Astrocyte of the cerebellum (primary cell): ENCODE measurements around the gene SIK3.

Source experiments
- DNase-seq: peaks from one replicate; pipeline ENCODE4 v3.0.0-alpha.2; 2011; ENCODE audit warnings: low read depth
- H3K4me3 ChIP-seq: 2 replicates; pipeline ENCODE4 v1.5.1; 2011; ENCODE audit warnings: mild to moderate bottlenecking, low read depth, low read length, moderate library complexity
- in situ Hi-C: cut with HindIII; loops from 2 replicates; pipeline ENCODE4 v1.10.0; 2017; ENCODE audit warnings: low sequenced_read_pairs
- TF ChIP-seq, protein P1 (sequence below): IDR thresholded peaks from 2 replicates; pipeline ENCODE4 v1.5.1; 2012; ENCODE audit warnings: low read length, low read depth, moderate library complexity, mild to moderate bottlenecking; ENCODE audit errors: missing control alignments

The SIK3 gene

DNA sequence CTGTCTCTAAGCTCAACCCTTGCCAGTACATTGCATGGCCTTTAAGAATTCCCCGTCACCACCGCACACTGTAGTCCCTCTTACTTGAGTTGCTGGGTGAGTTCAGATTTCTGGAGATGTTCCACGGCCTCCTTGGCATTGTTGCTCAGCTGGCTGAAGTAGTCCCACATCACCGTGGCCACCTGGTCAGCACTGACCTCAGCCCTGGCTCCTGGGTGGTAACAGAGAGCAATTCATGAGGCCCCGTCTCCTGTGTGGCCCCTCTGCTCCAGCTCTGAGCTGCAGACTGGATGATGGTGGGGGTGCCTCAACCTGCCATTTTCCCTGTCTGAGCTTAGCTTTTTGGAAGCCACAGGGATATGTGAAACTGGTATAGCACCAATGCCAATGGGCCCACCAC is 275.7 kb downstream of the SIK3 start:
- in situ Hi-C loops, result no loop called here
- DNase-seq, result no peak
- TF ChIP-seq, protein P1, sequence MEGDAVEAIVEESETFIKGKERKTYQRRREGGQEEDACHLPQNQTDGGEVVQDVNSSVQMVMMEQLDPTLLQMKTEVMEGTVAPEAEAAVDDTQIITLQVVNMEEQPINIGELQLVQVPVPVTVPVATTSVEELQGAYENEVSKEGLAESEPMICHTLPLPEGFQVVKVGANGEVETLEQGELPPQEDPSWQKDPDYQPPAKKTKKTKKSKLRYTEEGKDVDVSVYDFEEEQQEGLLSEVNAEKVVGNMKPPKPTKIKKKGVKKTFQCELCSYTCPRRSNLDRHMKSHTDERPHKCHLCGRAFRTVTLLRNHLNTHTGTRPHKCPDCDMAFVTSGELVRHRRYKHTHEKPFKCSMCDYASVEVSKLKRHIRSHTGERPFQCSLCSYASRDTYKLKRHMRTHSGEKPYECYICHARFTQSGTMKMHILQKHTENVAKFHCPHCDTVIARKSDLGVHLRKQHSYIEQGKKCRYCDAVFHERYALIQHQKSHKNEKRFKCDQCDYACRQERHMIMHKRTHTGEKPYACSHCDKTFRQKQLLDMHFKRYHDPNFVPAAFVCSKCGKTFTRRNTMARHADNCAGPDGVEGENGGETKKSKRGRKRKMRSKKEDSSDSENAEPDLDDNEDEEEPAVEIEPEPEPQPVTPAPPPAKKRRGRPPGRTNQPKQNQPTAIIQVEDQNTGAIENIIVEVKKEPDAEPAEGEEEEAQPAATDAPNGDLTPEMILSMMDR, result no peak
- H3K4me3 ChIP-seq, result no peak overlapping the region

DNA sequence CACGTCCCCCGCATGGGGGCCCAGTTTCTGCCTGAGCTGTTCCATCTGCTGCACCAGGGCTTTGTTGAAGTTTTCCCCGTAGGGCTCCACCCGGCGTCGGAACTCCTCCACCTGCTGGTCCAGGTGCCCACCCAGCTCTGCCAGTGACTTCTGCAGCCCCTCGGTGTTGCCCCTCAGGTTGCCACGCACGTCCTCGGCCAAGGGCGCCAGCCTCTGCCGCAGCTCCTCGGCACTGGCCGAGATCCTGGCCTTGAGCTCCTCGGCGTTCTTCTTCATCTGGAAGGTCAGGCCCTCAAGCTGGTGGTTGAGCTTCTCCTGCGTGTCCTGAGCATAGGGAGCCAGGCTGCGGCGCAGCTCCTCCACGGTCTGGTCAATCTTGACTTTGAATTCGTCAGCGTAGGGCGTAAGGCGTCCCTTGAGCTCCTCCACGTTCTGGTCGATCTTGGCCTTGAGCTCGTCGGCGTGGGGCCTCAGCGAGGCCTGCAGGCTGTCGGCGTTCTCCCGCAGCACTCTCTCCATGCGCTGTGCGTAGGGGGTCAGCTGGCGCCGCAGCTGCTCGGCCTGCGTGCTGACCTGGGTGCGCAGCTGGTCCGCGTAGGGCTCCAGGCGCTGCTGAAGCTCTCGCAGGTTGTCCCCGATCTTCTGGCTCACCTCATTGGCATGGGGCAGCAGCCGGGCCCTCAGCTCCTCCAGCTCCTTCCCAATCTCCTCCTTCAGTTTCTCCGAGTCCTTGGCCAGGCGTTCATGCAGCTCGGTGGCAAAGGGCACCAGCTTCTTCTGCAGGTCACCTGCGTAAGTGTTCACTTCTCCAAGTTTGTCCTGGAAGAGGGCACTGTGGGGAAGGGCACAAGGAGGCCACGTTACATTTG is 276.9 kb downstream of the SIK3 start:
- no peak for DNase-seq
- TF ChIP-seq, protein P1, result no peak
- in situ Hi-C loops, result no loop called here
- no peak overlapping the region for H3K4me3 ChIP-seq

DNA sequence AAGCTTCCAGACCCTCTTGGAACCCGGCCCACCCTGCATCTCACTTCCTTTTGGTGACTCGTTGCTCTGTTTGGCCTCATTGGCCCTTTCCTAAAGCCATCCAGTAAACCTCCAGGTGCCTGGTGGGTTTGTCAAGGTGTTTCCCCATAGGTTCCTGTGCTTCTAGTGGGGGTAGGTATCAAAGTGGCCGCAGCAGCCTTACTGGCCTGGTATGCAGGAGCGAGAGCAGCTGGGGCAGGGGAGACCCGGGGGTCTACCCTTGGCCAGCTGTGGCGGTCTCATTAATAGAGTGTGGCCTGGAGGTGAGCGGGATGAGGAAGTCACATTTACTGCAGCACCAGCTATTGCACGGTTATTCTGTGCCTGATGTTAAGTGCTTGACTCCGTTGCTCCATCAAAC is 279.2 kb downstream of the SIK3 start:
- DNase-seq, result no peak
- H3K4me3 ChIP-seq, result no peak overlapping the region
- TF ChIP-seq, protein P1, result no peak
- in situ Hi-C loops, result no loop called here

DNA sequence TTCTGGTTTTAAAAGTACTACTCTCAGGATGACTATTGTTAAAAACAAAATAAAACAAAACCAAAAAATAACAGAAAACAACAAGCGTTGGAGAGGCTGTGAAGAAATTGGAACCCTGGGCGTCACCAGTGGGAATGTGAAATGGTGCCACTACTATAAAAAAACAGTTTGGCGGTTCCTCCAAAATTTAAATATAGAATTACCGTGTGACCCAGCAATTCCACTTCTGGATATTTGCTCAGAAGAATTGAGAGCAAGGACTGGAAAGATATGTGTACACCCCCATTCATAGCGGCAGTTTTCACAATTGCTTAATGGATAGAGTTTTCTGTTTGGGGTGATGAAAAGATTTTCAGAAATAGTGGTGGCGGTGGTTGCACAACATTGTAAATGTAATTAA is 283.7 kb downstream of the SIK3 start:
- no peak for DNase-seq
- in situ Hi-C loops, result no loop called here
- TF ChIP-seq, protein P1, result no peak

DNA sequence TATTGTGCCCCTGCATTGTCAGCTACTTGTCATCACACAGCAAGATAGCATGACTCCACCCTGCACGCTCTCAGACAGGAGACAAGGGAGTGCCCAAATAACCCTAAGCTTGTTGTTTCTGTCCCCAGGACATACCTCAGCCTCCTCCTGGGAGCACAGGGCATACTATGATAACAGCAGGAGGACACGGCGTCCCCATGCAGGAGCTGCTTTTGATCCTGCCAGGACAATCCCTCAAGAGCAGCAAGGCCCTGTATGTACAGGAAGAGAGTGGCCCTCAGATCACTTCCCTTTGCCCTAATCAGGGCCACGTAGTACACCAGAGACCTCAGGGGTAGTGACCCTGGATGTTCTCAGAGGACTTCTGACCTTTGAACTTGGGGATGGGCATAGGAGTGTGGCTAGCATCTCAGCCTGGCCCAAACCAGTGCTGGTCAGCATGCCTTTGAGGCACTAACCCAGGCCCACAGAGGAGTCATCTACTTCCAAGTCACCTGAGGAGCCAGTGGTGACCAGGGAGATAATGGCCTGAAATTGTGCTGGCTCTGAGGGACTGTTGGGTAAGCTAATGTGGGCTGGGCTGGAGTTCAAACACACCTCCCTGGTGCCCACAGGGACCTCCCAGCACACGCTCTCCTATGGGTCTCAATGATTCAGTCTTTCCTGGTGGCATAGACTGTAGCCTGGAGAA is 284.3 kb downstream of the SIK3 start:
- no peak for DNase-seq
- TF ChIP-seq, protein P1, result no peak
- H3K4me3 ChIP-seq, result no peak overlapping the region
- in situ Hi-C loops, result no loop called here

More for the DNA sequence above, 283.7 kb downstream of the SIK3 start:
- H3K4me3 ChIP-seq, result no peak overlapping the region

DNA sequence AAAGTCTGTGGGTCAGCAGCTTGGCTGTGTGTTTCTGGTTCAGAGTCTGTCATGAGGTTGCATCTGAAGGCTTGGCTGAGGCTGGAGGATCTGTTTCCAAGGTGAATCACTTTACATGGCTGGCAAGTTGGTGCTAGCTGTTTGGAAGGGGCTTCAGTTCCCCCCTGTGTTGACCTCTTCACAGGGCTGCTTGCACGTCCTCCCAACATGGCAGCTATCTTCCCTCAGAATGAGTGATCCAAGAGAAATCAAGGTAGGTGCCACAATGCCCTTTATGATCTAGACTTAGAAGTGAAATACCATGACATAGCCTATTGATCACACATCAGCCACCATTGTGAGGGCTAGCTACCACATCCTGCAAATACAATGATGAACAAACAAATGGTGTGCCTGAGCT is 285.1 kb downstream of the SIK3 start:
- H3K4me3 ChIP-seq, result no peak overlapping the region
- in situ Hi-C loops, result no loop called here
- TF ChIP-seq, protein P1, result no peak
- DNase-seq, result no peak
